NK-92 treated with Interleukin-12 subunit alpha and Interleukin-12 subunit beta, amount 100 ng/mL, for 24 hours (cell line): ENCODE results near the gene CCDC3.
"Not testable (repeated sequence)": the region's sequence is repeated elsewhere in the genome, so short reads cannot be mapped to it uniquely, and the experiment has no call there.

Source experiments
- DNase-seq: peaks from one replicate; lab custom pipeline; 2025; lab: John Stamatoyannopoulos, UW

CCDC3 gene

DNA sequence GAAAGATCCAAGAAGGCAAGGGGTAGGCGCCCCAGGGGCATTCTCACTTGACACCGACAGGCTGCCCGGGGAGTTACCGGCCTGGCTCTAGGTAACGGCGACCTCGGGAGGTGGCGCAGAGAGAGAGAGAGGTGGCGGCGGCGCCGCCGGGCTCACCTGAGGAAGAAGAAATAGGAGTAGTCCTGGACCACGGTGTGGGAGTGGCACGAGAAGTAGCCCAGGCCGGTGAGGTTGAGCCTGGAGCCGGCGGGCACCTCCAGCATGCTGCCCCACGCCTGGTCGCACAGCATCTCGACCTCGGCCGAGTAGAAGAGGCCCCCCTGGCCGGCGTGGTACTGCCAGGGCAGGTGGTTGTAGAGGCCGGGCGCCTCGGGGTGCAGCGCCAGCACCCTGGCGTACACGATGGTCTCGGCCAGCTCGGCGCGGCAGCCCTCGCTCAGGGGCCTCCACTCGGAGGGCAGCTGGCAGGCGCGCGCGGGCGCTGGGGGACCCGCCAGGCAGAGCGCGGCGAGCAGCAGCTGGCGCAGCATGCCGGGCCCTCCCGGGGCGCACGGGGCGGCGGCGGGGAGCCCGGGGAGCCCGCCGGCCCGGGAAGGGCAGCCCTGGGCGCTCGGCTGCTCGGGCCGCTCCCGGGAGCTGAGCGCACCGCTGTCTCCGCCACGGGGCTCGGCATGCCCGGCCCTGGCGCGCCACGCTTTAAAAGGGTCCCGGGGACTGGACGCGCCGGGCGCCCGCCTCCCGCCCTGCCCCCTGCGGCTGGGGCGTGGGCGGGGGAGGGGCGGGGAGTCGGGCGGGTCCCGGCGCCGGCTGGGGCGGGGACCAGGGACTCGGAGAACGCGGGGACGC, at the start of gene CCDC3:
TSS of gene CCDC3 (minus strand) at position 673 of the 846 bp plus-strand sequence. CDS start at position 530, 143 bp downstream.
- no peak for DNase-seq

DNA sequence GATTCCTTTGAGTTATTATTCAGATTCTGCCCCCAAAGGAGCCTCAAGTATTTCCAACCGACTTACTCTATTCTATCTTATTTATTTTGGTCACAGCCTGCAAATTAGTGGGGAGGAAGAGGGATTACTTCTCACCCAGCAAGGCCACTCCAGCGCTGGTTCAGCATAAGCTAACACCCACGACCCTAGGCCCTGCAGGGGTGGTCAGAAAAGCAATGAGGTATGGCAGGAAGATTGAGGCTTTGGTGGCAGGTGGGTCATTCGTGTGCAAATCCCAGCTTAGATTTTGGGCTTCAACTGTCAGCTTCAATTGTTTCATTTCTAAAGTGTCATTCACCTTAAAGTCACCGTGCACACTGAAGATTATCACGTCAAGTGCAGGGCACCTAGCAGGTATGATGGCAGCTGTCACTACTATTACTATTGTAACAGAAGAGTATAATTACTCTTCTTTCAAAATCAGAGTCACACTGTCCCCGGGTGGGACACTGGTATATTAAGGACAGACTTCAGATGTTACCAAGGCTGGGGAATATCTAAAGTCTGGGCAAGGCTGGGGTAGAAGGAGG, 49.7 kb upstream of the CCDC3 start:
- no peak for DNase-seq

GRCh38 chr10:13049774-13050420, 48.4 kb upstream of the CCDC3 start:
- no peak for DNase-seq

GRCh38 chr10:13048762-13049161, 47.2 kb upstream of the CCDC3 start:
- no peak for DNase-seq

DNA sequence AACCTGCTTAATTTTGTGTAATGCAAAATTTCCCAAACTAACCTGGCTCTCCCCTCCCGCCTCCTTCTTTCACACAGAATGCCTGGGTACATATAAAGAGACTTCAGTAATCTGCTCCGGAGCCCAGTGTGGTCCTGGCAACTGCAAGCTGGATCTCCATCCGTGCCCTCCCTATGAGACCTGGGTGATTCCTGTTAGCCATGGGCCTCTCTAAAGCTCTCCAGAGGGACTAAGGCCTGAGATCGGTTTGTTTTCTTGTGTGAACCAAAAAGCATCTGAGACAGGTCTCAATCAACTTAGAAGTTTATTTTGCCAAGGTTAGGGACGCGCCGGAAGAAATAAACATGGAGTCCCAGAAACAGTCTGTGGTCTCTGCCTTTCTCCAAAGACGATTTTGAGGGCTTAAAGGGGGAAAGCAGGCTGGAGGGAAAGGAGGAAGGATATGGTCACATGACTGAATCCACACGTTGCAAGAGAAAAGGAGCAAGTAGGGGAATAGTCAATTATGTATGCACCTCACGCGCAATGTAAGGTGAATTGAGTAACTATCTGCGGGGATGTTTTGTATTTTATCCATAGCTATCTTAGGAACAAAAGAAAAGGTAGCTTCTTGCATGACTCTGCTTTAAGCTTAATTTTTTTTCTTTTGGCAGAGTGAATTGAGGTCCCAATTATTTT, 46.2 kb upstream of the CCDC3 start:
- no peak for DNase-seq

DNA sequence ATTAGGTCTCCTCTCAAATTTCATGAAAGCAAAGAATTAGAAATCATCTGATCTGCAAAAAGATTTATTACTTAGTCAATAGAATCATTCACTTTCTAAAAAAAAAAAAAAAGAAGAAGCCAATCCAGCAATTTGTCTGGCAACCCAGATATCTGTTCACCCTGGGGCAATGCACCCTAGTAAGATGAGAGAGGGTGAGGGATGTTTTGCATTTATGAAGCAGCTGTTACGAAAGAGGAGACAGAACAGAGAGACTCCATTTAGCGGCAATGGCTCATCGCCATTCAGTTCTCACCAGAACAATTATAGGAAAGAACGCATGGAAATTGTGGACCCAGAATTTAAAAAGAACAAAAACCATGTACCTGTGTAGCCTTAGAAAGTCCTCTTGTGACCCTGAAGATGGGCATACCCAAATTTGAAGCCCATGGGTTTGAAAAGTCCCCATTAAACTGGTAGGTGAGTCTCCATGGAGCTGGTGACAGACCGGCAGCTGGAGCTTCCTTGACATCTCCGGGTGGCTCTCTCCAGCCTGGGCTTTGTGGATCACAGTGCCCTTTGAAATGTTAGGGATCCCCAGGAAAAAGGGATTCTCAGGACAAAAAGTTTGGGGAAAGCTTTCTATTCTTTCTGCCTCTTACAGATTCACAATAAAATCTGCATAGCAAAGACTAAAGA, 45.5 kb upstream of the CCDC3 start:
- DNase-seq: no peak

- DNase-seq: no peak
These were observed 42.0 kb upstream of the CCDC3 start for GRCh38 chr10:13043520-13043919.

DNA sequence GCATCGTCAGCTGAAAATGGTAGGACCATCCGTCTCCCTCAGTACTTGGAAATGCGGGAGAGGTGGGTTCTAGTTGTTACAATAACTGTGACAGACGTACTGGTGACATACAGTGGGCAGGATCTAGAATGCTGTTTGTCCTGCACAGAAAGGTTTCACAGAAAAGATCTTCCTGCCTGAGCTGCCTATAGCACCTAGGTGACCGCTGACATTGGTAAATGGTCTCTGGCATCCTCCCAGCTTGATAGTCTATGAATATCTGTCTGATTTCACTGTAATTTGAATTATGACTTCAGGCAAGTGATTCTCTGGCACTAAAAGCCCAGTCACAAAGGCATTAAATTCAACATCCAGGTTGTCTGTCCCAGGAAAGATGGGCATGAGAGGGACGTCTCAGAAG, 38.2 kb upstream of the CCDC3 start:
- no peak for DNase-seq

DNA sequence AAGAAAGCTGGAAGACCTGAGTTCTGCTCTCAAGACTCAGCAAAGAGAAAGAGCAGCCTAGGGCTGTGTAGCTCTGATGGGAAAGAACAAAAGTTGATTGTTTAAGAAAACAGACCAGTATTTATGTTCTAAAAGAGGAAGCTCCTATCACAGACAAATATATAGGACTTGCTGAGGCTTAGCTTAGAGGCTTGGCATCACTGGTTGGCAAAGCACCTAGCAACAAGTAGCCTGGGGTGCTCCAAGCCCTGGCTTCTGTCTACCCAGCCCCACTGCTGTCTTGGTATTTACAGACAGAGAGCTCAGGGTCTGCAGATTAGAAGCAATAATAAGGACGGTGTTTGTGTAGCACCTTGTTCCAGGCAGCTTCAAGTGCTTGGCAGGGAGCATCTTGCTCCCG, 36.9 kb upstream of the CCDC3 start:
- DNase-seq: no peak

GRCh38 chr10:13037832-13038231, 36.3 kb upstream of the CCDC3 start:
- DNase-seq: no peak

GRCh38 chr10:13036841-13037240, 35.3 kb upstream of the CCDC3 start:
- DNase-seq: no peak

- not testable (repeated sequence) for DNase-seq
These were observed 34.2 kb upstream of the CCDC3 start for GRCh38 chr10:13035731-13036130.

GRCh38 chr10:13026873-13027272, 25.4 kb upstream of the CCDC3 start:
- no peak for DNase-seq

GRCh38 chr10:13023754-13024153, 22.2 kb upstream of the CCDC3 start:
- DNase-seq: no peak

- no peak for DNase-seq
These were observed 17.8 kb upstream of the CCDC3 start for GRCh38 chr10:13019280-13019679.

DNA sequence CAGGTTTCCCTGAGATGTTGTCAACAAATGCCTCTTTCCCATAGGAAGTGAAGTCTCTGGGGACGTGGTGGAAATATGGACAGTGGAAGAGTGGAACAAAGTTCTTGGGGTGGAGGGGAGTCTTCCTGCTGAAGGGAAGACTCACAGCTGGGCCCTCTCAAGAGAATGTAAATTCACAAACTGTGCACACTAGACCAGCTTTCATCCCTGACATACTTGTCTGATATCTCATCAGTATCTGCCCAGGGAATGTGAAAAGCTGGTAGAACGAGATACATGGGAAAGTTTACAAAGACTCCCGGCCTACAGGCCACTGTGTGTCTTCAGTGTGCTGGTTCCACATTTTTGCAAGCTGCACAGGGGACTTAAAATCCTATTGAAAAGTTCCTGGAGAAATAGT, 16.7 kb upstream of the CCDC3 start:
- no peak for DNase-seq

- DNase-seq: no peak
These were observed 15.4 kb upstream of the CCDC3 start for GRCh38 chr10:13016886-13017285.

DNA sequence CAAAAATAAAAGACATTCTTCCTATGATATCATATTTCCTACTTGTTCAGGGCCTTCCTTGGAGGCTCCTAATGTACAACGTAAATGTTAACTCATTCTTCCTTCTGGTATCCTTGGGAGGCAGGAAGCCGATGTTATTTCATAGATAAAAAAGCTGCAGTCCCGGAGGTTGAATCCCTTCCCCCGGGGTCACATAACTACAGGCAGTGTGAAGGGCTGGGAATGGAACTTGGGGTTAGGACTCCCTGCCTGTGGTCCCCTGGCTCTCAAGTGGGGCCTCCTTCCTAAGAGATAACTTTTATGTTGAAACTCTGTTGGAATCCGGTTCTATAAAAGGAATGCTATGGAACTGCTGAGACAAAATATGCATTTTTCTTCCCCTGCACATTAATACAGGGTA, 14.9 kb upstream of the CCDC3 start:
- no peak for DNase-seq

- no peak for DNase-seq
These were observed 4.5 kb upstream of the CCDC3 start for GRCh38 chr10:13006037-13006436.

DNA sequence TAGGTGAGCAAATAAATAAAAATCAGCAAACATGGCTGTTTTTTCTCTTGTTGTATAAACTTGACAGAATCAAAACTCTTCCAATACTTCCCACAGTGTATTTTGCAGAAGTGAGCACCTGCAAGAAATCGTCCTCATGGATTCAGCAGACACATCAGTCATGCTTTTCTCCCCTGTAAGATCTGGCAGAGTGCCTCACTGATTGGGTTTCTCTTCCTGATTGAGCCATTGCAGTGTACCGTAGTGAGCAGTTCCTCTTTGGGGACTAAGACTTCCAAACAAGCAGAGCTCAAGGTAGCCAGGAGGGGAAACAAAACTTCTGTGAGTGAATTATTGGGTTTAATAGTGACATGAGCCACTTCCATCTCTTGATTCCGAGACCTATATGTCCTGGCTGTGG, 2.2 kb upstream of the CCDC3 start:
- DNase-seq: no peak

DNA sequence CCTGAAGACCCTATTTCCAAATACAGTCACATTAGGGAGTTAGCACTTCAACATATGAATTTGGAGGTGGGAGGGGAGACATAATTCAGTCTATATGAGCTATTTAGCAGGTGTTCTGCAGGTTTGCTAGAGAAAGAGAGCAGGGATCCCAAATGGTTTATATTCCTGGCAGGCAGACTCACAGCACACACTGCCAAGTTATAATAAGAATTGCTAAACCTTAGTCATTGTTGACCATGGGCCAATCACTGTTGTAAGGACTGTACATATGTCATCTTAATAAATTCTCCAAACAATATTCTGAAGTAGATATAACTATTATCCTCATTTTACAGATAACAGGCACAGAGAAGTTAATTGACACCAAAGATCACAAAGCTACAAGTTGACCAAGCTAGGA, 1.5 kb upstream of the CCDC3 start:
- DNase-seq: no peak

- DNase-seq: no peak
These were observed 337 bp upstream of the CCDC3 start for GRCh38 chr10:13001887-13002212.
